ENCODE data around the gene TMEM247. TPM values are rescaled to one million over a fixed set of nuclear protein-coding genes. Genes with fewer than 3 reads are reported as not detected.

The TMEM247 gene
- total RNA-seq, 1 experiment from 2014 or later = not detected

DNA sequence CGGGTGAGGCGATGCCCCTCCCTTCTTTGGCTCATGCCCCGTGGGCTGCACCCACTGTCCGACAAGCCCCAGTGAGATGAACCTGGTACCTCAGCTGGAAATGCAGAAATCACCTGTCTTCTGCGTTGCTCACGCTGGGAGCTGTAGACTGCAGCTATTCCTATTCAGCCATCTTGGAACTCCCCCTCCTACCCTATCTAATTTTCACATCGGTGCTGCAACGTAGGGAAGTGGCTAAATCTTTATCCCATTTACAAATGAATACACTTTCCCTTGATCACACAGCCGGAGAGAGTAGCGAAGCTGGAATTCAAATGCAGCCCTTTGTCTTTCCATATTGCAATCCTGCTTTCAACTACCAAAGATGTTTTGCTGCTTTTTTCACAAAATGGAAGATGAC is 1.4 kb upstream of the TMEM247 start:
- intact Hi-C loops (cut with micrococcal nuclease; ENCODE audit: unreplicated experiment) = no loop called here
- Histone ChIP-seq H3K9me2 (ENCODE audit: insufficient read depth) (no peaks in the 10 kb centered on the region), H3K4me2 (peak overlapping the region; percentile 76), H2AFZ (no peak overlapping the region), H3K79me2 (ENCODE audit: low read depth) (no peaks in the 10 kb centered on the region), H3K4me3 (no peak overlapping the region), H3K27ac (no peak overlapping the region), H3K4me1 (replicated peaks; ENCODE audit: insufficient read depth) (peaks cover 23% of the 10 kb centered on the region), H3F3A (ENCODE audit: insufficient read depth, low read depth) (peaks cover 12% of the 10 kb centered on the region), H4K20me1 (ENCODE audit: insufficient read depth) (no peaks in the 10 kb centered on the region), H3K36me3 (ENCODE audit: low read depth) (no peaks in the 10 kb centered on the region), H3K9me3 (ENCODE audit: insufficient read depth, low read depth) (no peaks in the 10 kb centered on the region), H3K27me3 (ENCODE audit: insufficient read depth, low read depth) (no peaks in the 10 kb centered on the region)
- ChIA-PET POLR2A (ENCODE audit: unreplicated experiment) (no interaction called here), CTCF (interaction anchor here (0.6 kb wide), 1 partner anchor 167 kb away, joined by 3 read pairs; no protein-coding TSS in a partner anchor)
- TF ChIP-seq CTCF (conservative IDR thresholded peaks at IDR 0.05) (no peak), EZH2 (IDR thresholded peaks at IDR 0.05; ENCODE audit: low read depth) (no peak)
- BruUV-seq (replicated peaks) = no TSS peak
- no peak for DNase-seq

GRCh38 chr2:46480562-46480961 is 1.2 kb downstream of the TMEM247 start:
- CTCF ChIA-PET = no interaction called here
- H3K27me3 ChIP-seq (ENCODE audit: insufficient read depth, low read depth) = no peaks in the 10 kb centered on the region
- H3K4me1 ChIP-seq (replicated peaks; ENCODE audit: insufficient read depth) = peaks cover 23% of the 10 kb centered on the region
- intact Hi-C loops (cut with micrococcal nuclease; ENCODE audit: unreplicated experiment) = no loop called here
- no peaks in the 10 kb centered on the region for H3K79me2 ChIP-seq (ENCODE audit: low read depth)
- H4K20me1 ChIP-seq (ENCODE audit: insufficient read depth) = no peaks in the 10 kb centered on the region
- H3K9me3 ChIP-seq (ENCODE audit: insufficient read depth, low read depth) = no peaks in the 10 kb centered on the region
- H3K9me2 ChIP-seq (ENCODE audit: insufficient read depth) = no peaks in the 10 kb centered on the region
- TF ChIP-seq EZH2 (IDR thresholded peaks at IDR 0.05; ENCODE audit: low read depth) (no peak), CTCF (conservative IDR thresholded peaks at IDR 0.05) (no peak)
- H3K4me3 ChIP-seq = no peak overlapping the region
- POLR2A ChIA-PET (ENCODE audit: unreplicated experiment) = no interaction called here
- BruUV-seq (replicated peaks) = no TSS peak
- no peak for DNase-seq
- H3K4me2 ChIP-seq = no peak overlapping the region
- H3K27ac ChIP-seq = no peak overlapping the region
- no peaks in the 10 kb centered on the region for H3K36me3 ChIP-seq (ENCODE audit: low read depth)
- H3F3A ChIP-seq (ENCODE audit: insufficient read depth, low read depth) = peaks cover 12% of the 10 kb centered on the region
- H2AFZ ChIP-seq = no peak overlapping the region

DNA sequence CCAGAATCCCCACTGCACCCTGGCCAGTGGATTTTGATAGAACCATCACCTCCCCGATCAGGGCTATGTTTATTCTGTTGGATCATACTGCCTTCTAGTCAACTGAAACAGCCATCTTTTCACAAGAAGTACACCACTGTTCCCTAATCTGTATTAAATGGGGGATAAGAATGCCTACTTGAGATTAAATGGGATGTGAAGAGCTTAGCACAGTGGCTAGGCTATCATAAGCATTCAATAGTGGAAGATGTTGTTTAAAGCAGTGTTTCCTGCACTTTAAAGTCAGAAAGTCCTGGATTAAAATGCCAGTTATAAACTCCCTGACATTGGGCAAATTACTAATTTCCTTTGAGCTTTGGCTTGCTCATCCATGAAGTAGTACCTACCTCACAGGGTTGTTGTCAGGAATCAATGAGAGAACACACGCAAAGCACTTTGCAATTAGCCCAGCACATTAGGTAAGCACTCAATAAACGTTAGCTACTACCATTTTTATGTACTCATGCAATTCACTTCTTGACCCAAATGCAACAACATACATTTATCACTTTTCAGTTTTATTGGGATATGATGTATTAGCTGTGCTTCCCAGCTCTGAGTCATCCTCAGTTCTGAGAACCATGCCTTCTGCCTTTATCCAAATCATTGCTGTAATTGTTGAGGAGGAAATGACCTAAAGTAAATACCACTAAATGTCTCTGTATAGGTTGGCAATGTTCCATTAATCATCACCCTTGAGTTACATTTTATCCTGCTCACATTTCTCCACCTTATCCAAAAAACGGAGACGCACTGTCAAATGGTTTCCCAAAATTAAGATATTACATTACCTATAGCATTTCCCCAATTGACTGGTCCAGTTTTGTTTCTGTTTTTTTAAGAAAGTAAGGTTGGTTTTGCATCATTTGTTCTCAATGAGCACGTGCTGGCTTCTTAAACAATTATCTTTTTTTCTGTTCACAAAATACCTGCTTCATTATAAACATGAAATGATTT is 2.1 kb downstream of the TMEM247 start:
- BruUV-seq (replicated peaks) = no TSS peak
- no peak overlapping the region for H2AFZ ChIP-seq

More for the DNA sequence above, 2.1 kb downstream of the TMEM247 start:
- no peaks in the 10 kb centered on the region for H3K36me3 ChIP-seq (ENCODE audit: low read depth)
- no peaks in the 10 kb centered on the region for H4K20me1 ChIP-seq (ENCODE audit: insufficient read depth)
- H3K9me3 ChIP-seq (ENCODE audit: insufficient read depth, low read depth) = no peaks in the 10 kb centered on the region
- peaks cover 23% of the 10 kb centered on the region for H3K4me1 ChIP-seq (replicated peaks; ENCODE audit: insufficient read depth)
- peaks cover 12% of the 10 kb centered on the region for H3F3A ChIP-seq (ENCODE audit: insufficient read depth, low read depth)
- CTCF ChIA-PET = no interaction called here
- no peaks in the 10 kb centered on the region for H3K79me2 ChIP-seq (ENCODE audit: low read depth)
- intact Hi-C loops (cut with micrococcal nuclease; ENCODE audit: unreplicated experiment) = no loop called here
- no peaks in the 10 kb centered on the region for H3K27me3 ChIP-seq (ENCODE audit: insufficient read depth, low read depth)
- no peaks in the 10 kb centered on the region for H3K9me2 ChIP-seq (ENCODE audit: insufficient read depth)
- peak in 1 of 2 experiments; percentile 89 for DNase-seq
- POLR2A ChIA-PET (ENCODE audit: unreplicated experiment) = interaction anchor here (0.7 kb wide), 1 partner anchor 508 kb away, joined by 6 read pairs; no protein-coding TSS in a partner anchor
- no peak overlapping the region for H3K4me3 ChIP-seq
- TF ChIP-seq CTCF (conservative IDR thresholded peaks at IDR 0.05) (no peak), EZH2 (IDR thresholded peaks at IDR 0.05; ENCODE audit: low read depth) (no peak)
- H3K4me2 ChIP-seq = peak overlapping the region; percentile 16; the same call in 1 of the 2 replicates
- H3K27ac ChIP-seq = no peak overlapping the region

Data from PC-9 (cell line).